T-helper 2 cell (primary cell): Measurements from ENCODE around the gene ACVRL1.

Source experiments
- DNase-seq, 5 experiments: peaks; one replicate each; pipeline versions ENCODE4 v3.0.0 to v3.0.0-alpha.2; 2012 to 2022

The ACVRL1 gene

GRCh38 chr12:51917746-51918453 is 10.6 kb downstream of the ACVRL1 start:
- DNase-seq = no peak

- DNase-seq = no peak
Observed at GRCh38 chr12:51920046-51920445, 12.7 kb downstream of the ACVRL1 start.

DNA sequence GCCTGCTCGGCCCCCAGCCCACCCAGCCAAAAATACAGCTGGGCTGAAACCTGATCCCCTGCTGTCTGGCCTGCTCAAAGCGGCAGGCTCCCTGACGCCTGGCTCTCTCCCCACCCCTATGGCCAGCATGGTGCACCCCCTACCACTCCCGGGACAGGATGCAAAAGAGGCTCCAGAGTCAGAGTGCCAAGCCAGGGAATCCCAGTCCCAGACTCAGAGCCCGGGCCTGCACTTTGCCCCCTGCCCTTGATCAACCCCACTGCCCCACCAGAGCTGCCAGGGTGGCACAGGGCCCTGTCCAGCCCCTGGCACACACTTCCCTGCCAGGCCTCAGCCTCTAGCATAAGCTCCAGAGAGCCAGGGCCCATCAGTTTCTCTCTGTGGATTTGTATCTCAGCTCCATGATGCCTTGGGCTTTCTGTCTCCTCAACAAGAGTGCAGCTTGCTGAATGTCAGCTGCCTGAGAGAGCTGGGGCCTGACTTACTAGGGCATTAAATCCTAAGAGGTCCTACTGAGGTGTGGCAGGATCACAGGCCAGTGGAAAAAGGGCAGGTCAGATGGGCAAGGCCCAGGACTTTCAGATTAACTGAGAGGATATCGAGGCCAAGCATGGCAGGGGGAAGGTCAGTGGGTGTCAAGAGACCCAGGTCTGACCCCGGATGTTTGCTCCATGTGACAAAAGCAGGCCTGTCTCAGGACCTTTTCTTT is 13.9 kb downstream of the ACVRL1 start:
- DNase-seq = no peak

- no peak for DNase-seq
Observed at GRCh38 chr12:51922146-51922545, 14.8 kb downstream of the ACVRL1 start.

- DNase-seq = no peak
Observed at GRCh38 chr12:51922762-51923505, 15.6 kb downstream of the ACVRL1 start.

GRCh38 chr12:51923506-51924365 is 16.4 kb downstream of the ACVRL1 start:
- peak; percentile 7 to 41 (median 40) for DNase-seq

GRCh38 chr12:51924551-51925319 is 17.4 kb downstream of the ACVRL1 start:
- DNase-seq = no peak

DNA sequence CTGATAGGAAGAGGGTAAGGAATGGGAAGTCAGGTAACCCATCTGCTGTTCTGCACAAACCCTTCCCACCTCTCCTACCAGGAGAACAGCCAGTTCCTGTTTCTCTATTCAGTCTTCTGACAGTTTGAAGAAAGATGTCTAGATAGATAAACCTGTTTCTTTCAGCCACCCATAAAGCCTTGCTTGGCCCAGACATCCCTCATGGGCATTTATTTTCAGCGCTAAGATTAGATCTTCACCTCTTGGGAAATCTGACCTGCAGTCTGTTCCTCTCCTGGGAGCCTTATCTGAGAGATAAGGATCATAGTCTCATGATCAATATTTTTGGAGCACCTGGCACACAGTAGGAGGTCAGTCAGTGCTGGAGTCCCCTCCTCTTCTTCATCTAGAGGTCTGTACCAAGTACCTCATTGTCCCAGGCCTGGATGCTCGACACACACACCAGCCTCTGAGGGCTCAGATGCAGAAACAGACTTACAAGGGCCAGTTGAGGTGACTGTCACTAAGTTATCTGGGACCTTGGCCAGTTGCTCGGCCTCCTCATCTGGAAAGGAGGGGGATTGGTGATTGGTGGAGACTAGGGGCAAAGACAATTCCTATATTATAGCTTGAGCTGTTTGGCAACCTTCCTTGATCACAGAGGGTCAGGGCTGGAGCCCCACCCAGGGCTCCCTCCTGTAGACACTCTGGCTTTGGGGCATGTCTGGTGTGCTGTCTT is 18.2 kb downstream of the ACVRL1 start:
- DNase-seq = no peak

- no peak for DNase-seq
Observed at GRCh38 chr12:51926064-51926632, 18.8 kb downstream of the ACVRL1 start.

DNA sequence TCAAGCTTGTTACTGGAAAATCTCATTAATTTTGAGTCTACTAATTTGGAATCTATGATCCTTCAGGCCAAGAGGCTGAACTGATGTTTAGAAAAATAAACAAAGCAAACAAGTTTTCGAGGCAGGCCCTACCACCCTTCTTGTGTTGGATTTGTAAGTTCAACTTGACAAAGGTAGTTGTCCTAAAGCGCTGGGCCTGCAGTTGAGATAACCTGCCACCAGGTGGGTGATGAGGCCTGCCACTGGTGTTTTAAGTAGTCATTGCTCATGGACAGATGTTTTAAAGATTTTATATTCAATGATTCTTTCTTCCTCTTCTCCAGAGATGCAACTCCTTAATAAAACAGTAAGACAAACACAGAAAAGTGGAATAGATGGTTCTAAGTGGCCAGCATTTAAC is 19.4 kb downstream of the ACVRL1 start:
- DNase-seq = peak in 3 of 5 experiments; percentile 33 to 56 (median 39)

- no peak for DNase-seq
Observed at GRCh38 chr12:51932218-51933076, 25.1 kb downstream of the ACVRL1 start.

DNA sequence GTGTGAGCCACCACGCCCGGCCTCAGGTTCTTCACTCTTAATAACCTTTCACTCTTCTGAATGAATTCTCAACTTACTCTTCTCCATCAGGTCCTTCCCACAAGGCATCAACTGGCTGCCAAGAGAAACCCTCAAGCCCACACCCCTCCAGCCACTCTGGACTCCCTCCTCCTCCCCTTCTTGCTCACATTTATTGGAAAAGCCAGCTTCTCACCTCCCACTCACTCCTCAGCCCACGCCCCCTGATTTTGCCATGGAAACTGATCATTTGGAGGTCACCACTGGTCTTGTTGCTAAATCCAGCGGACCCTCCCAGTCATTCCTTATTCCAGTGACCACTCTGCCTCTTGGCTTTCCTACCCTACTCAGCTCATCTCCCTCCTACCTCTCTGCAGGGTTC is 26.8 kb downstream of the ACVRL1 start:
- DNase-seq = no peak

- DNase-seq = no peak
Observed at GRCh38 chr12:51937926-51938325, 30.6 kb downstream of the ACVRL1 start.

GRCh38 chr12:51938726-51939125 is 31.4 kb downstream of the ACVRL1 start:
- no peak for DNase-seq

- no peak for DNase-seq
Observed at GRCh38 chr12:51941011-51941581, 33.8 kb downstream of the ACVRL1 start.

DNA sequence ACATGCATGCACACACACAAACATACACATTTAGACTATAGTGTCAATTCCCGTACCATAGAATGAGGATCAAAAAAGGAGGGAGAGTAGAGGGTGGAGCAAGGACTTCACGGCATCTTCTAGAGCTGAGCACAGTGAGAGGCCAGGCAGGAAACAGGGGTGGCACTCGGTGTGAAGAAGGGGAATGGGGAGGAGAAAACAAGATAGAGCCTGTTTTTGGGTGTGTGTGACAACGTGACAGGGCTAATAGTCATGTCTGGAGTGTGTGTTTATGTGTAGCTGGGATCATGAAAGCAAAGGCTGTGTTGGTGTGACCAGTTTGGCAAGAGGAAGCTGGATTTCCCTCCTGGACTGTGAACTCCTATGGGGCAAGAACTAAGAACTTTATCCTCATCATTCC is 34.3 kb downstream of the ACVRL1 start:
- no peak for DNase-seq

DNA sequence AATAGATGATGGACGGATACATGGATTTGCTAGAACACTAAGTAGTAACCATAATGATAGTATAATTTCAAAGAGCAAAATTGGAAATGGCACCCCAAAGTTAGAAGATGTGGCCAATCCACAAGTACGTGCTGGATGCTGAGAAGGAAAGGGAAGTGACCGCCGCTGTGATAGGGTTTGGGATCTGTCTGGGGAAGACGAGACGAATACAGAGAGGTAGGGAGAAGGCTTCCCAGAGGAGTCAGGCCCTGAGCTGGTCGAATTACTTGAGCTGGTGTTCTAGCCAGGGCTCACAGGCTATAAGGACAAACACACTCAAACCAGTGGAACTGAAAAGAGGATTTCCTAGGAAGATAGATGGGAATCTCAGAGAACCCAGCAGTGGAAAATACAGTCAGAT is 34.8 kb downstream of the ACVRL1 start:
- no peak for DNase-seq

DNA sequence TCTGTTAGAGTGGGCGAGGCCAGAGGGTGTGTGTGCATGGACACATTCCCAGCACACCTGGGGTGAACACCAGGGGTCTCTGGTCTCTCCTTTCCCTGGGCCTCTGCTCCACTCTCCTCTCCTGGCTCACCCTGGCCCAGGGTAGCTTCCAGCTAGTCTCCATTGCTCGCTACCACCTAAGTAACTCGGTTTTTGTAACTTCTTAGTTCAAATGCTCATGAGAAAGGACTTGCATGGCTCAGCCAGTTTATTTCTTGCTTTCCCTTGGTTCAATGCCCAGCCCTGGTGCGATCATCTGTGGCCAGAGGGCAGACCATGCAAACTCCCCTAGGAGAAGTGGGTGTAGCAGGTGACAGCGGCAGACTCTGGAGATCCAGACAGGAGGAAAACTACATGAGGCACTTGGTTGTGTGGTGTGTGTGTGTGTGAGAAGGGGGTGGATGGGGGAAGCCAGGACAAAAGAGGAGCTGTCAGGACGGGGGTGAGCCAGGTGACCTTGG is 35.2 kb downstream of the ACVRL1 start:
- DNase-seq = no peak

- DNase-seq = no peak
Observed at GRCh38 chr12:51943346-51943745, 36.0 kb downstream of the ACVRL1 start.
